ENCODE results near the gene GPR152.

GPR152 gene

GRCh38 chr11:67441098-67441563 is 11.4 kb downstream of the GPR152 start:
- H3K4me3 ChIP-seq (ENCODE audit: control insufficient read depth, low read depth, low read length), result no peak overlapping the region
- TF ChIP-seq CTCF (conservative IDR thresholded peaks at IDR 0.05; ENCODE audit: control insufficient read depth, insufficient read depth, low read depth, low read length), result no peak
- no peak for DNase-seq (ENCODE audit: low read depth)

GRCh38 chr11:67440229-67441097 is 12.1 kb downstream of the GPR152 start:
- TF ChIP-seq CTCF (conservative IDR thresholded peaks at IDR 0.05; ENCODE audit: control insufficient read depth, insufficient read depth, low read depth, low read length), result no peak
- no peak for DNase-seq (ENCODE audit: low read depth)
- H3K4me3 ChIP-seq (ENCODE audit: control insufficient read depth, low read depth, low read length), result no peak overlapping the region

GRCh38 chr11:67439321-67440228 is 13.0 kb downstream of the GPR152 start:
- no peak for DNase-seq (ENCODE audit: low read depth)
- H3K4me3 ChIP-seq (ENCODE audit: control insufficient read depth, low read depth, low read length), result no peak overlapping the region
- no peak for TF ChIP-seq CTCF (conservative IDR thresholded peaks at IDR 0.05; ENCODE audit: control insufficient read depth, insufficient read depth, low read depth, low read length)

- TF ChIP-seq CTCF (conservative IDR thresholded peaks at IDR 0.05; ENCODE audit: control insufficient read depth, insufficient read depth, low read depth, low read length), result no peak
- no peak overlapping the region for H3K4me3 ChIP-seq (ENCODE audit: control insufficient read depth, low read depth, low read length)
- no peak for DNase-seq (ENCODE audit: low read depth)
Measured at GRCh38 chr11:67438158-67438902, 14.2 kb downstream of the GPR152 start.

- H3K4me3 ChIP-seq (ENCODE audit: control insufficient read depth, low read depth, low read length), result no peak overlapping the region
- no peak for TF ChIP-seq CTCF (conservative IDR thresholded peaks at IDR 0.05; ENCODE audit: control insufficient read depth, insufficient read depth, low read depth, low read length)
- no peak for DNase-seq (ENCODE audit: low read depth)
Measured at GRCh38 chr11:67437809-67438157, 14.7 kb downstream of the GPR152 start.
